22Rv1 (cell line): ENCODE data around the gene C10orf143.

ENCODE experiments used
- CTCF ChIP-seq: fragments of 450-650 bp; IDR thresholded peaks from 2 replicates; pipeline ENCODE4 v1.5.1; 2017; ENCODE audit warnings: mild to moderate bottlenecking
- ZFX ChIP-seq: fragments of 450-650 bp; IDR thresholded peaks from 2 replicates; pipeline ENCODE4 v1.6.1; 2017; ENCODE audit warnings: antibody characterized with exemption, borderline replicate concordance

GRCh38 chr10:130136226-130137089 lies 25.8 kb upstream of the C10orf143 start, which contains the start of gene GLRX3:
- no peak for TF ChIP-seq CTCF
- TF ChIP-seq ZFX = no peak
